Measurements from ENCODE around the gene B3GALNT1.

The B3GALNT1 gene, protein sequence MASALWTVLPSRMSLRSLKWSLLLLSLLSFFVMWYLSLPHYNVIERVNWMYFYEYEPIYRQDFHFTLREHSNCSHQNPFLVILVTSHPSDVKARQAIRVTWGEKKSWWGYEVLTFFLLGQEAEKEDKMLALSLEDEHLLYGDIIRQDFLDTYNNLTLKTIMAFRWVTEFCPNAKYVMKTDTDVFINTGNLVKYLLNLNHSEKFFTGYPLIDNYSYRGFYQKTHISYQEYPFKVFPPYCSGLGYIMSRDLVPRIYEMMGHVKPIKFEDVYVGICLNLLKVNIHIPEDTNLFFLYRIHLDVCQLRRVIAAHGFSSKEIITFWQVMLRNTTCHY

DNA sequence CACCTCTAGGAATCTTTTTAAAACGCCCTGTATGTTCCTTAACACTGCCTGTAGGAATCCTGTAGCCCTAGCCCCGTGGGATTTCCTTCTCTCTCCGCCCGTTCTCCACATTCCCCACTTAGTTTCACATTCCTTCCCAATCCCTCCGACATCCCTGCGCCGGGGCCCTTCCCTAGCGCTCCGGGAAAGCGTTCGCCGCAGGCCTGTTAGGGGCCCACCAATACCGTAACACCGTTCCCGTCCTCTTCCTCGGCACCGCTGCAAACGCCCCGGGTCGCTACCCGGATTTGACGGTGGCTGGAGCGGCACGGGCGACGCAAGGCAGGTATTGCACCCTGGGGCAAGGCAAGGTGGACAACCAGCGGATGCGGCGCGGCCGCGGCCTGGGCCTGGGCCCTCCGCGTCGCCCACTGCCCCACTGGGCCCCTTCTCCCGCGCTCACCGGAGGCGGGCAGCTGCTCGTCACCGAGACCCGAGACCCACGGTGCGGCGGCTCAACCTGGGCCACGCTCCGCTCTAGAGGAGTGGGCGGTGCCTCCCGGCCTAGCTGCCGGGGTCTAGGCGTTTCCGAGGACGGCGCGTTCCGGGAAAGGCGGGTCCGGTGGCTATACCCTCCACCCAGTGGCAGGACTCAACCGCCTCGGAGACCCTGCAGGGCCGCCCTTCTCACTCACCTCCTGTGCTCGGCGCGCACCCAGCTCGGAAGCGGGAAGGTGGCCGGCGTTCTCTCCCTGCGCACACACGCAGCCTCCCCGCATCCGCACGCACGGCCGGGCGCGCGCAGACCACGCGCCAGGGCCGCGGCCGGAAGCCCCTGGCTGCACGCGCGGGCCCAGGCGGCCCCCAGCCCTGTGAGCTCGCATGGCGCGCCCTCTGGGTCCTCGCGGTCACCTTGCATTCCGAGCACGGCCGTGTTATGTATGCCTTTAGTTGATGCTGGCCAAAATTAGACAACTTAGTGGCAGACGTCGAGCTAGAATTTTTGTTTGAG lies at the start of gene B3GALNT1:
Gene B3GALNT1, minus strand, starts transcription at position 789 of the 991 bp plus-strand sequence. CDS start 18,595 bp downstream, outside the sequence.
- no peak for DNase-seq

GRCh38 chr3:161153480-161153879 lies 48.3 kb upstream of the B3GALNT1 start:
- DNase-seq = no peak

DNA sequence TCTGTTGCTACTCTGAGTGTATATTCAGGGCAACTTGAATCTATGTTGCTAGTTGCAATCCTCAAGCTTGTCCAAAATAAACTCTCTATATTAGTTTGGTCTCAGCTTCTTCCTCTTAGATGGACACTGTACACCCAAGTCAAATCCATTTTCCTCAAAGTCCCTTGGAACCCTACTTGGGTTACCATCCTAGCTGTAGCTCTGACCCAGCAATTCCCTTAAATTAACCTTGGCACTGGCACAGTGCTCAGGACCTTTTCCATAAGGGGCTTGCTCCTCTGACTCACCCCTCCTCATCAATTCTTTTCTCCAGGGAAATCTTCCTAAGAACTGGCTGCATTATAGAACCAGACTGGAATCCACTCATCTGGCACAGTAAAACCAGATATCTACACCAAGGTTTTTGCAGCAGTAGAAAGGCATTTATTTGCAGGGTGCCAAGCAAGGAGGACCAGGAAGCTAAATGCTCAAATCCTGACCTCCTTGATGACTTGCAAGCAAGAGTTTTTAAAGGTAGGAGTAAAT lies 44.9 kb upstream of the B3GALNT1 start:
- DNase-seq = no peak

- no peak for DNase-seq
Measured at GRCh38 chr3:161149529-161149928, 44.4 kb upstream of the B3GALNT1 start.

GRCh38 chr3:161148832-161149475 lies 43.8 kb upstream of the B3GALNT1 start:
- DNase-seq = no peak

GRCh38 chr3:161142486-161142885 lies 37.3 kb upstream of the B3GALNT1 start:
- DNase-seq = no peak

DNA sequence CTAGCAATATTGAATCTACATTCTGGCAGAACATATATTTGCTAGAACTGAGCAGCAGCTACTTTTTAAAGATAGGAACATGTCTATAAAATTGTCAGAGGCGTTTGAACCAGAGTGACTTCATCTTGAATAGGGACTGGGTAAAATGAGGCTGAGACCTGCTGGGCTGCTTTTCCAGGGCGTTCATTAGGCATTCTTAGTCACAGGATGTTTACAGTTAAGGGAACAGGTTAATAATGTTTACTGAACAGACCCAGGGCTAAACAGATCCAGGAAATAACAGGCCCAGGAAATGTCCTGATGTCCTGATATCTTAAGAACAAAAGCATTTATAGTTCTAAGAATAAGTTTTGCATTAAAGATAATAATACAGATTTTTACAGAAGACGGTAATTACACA lies 34.5 kb upstream of the B3GALNT1 start:
- DNase-seq = no peak

GRCh38 chr3:161137260-161137659 lies 32.1 kb upstream of the B3GALNT1 start:
- no peak for DNase-seq

GRCh38 chr3:161132391-161132790 lies 27.2 kb upstream of the B3GALNT1 start:
- DNase-seq = no peak

GRCh38 chr3:161126495-161126894 lies 21.3 kb upstream of the B3GALNT1 start:
- no peak for DNase-seq

DNA sequence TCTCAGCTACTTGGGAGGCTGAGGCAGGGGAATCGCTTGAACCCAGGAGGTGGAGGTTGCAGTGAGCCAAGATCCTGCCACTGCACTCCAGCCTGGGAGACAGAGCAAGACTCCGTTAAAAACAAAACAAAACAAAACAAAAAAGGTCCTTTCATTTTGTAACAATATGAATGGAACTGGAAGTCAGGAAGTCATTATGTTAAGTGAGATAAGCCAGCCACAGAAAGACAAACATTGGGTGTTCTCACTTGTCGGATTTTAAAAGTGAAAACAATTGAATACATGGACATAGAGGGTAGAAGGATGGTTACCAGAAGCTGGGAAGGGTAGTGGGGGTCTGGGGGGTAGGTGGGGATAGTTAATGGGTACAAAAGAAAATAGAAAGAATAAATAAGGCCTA lies 12.5 kb upstream of the B3GALNT1 start:
- no peak for DNase-seq

DNA sequence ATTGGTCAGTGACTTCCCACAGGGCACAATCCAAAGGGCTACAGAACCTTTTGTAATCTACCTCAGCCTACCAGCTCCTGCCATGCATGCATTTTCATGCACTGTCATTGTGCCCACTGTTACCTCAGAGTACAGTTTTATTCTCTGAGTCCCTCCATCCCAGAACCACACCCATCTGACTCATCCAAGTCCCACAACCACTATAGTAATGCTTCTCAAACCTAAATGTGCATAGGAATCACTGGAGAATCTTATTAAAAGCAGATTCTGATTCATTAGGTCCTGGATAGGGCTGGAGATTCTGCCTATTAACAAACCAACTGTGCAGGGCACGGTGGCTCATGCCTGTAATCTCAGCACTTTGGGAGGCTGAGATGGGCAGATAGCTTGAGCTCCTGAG lies 3.7 kb upstream of the B3GALNT1 start:
- DNase-seq = no peak

- DNase-seq = no peak
Measured at GRCh38 chr3:161107311-161107710, 2.2 kb upstream of the B3GALNT1 start.

GRCh38 chr3:161103776-161104385 lies 1.3 kb downstream of the B3GALNT1 start:
- no peak for DNase-seq

DNA sequence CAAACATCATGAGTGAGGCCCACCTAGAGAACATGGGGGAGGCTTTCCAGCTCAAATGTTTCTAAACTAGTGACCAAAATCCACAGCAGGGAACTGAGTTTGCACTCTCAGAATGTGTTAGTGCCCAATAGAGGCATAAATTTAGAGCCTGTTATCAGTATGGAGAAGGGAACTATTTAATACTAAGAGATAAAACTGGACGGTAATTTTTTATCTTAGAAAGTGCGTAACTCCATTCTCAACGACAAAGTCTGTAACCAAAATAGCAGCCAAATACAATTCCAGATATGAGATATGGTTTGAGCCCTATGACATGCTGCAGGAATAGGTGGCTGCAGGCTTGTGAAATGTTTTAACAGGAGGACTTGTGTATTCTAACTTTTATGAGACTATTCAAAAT lies 3.5 kb downstream of the B3GALNT1 start:
- DNase-seq = no peak

DNA sequence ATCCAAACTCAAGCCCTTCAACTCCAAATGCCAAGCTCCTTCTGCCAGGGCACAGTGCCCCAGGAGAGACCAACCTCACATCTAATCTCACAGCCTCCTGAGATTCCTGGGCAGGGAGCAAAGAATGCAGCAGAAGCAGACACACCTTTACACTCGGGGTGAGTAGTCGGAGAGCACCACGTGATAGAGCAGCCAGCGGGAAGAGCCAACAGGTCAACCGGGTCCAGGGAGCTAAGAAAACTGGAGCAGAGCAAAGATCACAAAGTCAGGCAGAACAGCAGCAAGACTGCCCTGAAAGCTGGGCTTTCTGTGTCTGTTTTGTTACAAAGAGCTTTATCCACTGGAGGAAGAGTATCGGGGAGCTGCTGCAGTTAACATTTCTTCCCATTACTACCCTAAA lies 4.2 kb downstream of the B3GALNT1 start:
- DNase-seq = no peak

DNA sequence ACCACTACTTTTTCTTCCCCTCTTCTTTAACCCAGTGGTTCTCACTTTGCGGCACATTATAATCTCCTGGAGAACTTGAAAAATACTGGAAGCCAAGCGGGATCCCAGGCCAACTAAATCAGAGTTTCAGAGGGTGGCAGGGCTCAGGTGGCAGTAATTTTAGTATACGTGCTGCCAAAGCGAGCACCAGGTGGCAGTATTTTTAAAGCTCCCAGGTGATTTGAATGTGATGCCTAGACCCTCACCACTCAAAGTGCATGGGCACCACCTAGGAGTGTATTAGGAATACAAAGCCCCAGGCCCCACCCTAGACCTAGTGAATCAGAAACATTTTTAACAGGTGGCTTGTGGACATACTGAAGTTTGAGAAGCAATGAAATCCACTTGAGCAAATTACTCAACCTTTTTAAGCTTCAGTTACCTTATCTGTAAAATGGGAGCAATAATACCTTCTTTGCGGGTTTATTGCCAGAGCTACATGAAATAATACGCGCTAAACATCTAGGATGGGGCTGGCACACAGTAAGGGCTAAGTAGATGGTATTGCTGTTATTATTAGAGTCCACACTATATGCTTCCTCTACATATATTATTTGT lies 8.3 kb downstream of the B3GALNT1 start:
- DNase-seq = no peak

- no peak for DNase-seq
Measured at GRCh38 chr3:161093895-161094294, 11.3 kb downstream of the B3GALNT1 start.

- DNase-seq = no peak
Measured at GRCh38 chr3:161084277-161084676, 20.9 kb downstream of the B3GALNT1 start.

- no peak for DNase-seq
Measured at GRCh38 chr3:161083131-161083530, 22.0 kb downstream of the B3GALNT1 start.

- DNase-seq = no peak
Measured at GRCh38 chr3:161082063-161082462, 23.1 kb downstream of the B3GALNT1 start.

- DNase-seq = no peak
Measured at GRCh38 chr3:161081633-161082032, 23.5 kb downstream of the B3GALNT1 start.
